Transverse colon (tissue), 4 donors: Measurements from ENCODE around the gene TPT1. TPM values are rescaled to one million over a fixed set of nuclear protein-coding genes. Genes with fewer than 3 reads are reported as not detected.

ENCODE experiments used
- DNase-seq: peaks from one replicate; pipeline ENCODE4 v3.0.0-alpha.2; 2019
- H3K27ac ChIP-seq, 4 donors: fragments of 200-600 bp; sonication (generic); 2 replicates each; pipeline ENCODE4 v1.5.1; 2016 to 2018; ENCODE audit warnings: inconsistent platforms in 4 of 4
- H3K27me3 ChIP-seq: fragments of 200-600 bp; sonication (generic); 2 replicates; pipeline ENCODE4 v1.5.1; 2017; ENCODE audit warnings: inconsistent platforms
- H3K36me3 ChIP-seq, 4 donors: fragments of 200-600 bp; sonication (generic); 2 replicates each; pipeline ENCODE4 v1.5.1; 2017 to 2019; ENCODE audit warnings: inconsistent platforms in 4 of 4
- H3K4me1 ChIP-seq, 4 donors: fragments of 200-600 bp; sonication (generic); 2 replicates each; pipeline ENCODE4 v1.5.1; 2017 to 2020; ENCODE audit warnings: inconsistent platforms in 4 of 4
- H3K4me3 ChIP-seq, 4 donors: fragments of 200-600 bp; sonication (generic); 1 replicate in 1 of 4; 2 replicates in 3 of 4; pipeline versions ENCODE4 v1.5.1 to v1.6.1; 2017 to 2019; ENCODE audit warnings: inconsistent platforms in 4 of 4
- H3K9me3 ChIP-seq, 2 donors: fragments of 200-600 bp; sonication (generic); 2 replicates each; pipeline ENCODE4 v1.5.1; 2017 to 2019; ENCODE audit warnings: inconsistent platforms in 2 of 2
- CTCF ChIP-seq, 5 experiments: fragments of 200-600 bp in 3 of 5; fragments of 450-650 bp in 2 of 5; sonication (generic) in 3 of 5; IDR thresholded peaks; 1 replicate in 2 of 5; 2 replicates in 3 of 5; pipeline ENCODE4 v1.5.1; 2016 to 2017; ENCODE audit warnings: antibody characterized with exemption in 5 of 5, inconsistent platforms in 3 of 5, mild to moderate bottlenecking in 2 of 5, moderate library complexity in 1 of 5
- EP300 ChIP-seq: sonication (generic); formaldehyde crosslinking; IDR thresholded peaks from one replicate; pipeline ENCODE4 v1.6.1; 2017; ENCODE audit warnings: antibody characterized with exemption, low read depth
- POLR2A ChIP-seq: fragments of 450-650 bp; IDR thresholded peaks from one replicate; pipeline ENCODE4 v1.6.1; 2016; ENCODE audit warnings: antibody characterized with exemption, mild to moderate bottlenecking, moderate library complexity
- POLR2AphosphoS5 ChIP-seq, 3 donors: sonication (generic); formaldehyde crosslinking; IDR thresholded peaks; one replicate each; pipeline ENCODE4 v1.6.1; 2016; ENCODE audit warnings: antibody characterized with exemption in 3 of 3
- WGBS, 2 donors: methylation state at CpG; one replicate each; pipeline ENCODE4 v1.1.5; 2018; ENCODE audit warnings: low coverage in 1 of 2; 5-methylcytosine and 5-hydroxymethylcytosine counted together
- in situ Hi-C, 4 donors: fragments of 200-750 bp; cut with MboI; loops; one replicate each; pipeline versions ENCODE4 v1.15.0 to v1.15.1; 2017; ENCODE audit warnings: low sequenced_read_pairs in 3 of 4, low pct_ligation_motif_present in 1 of 4, low pct_unique_long_range_greater_than_20kb in 1 of 4
- intact Hi-C: fragments of 100-400 bp; cut with DNase I; formaldehyde crosslinking; loops from one replicate; pipeline ENCODE4 v1.15.1; 2023; ENCODE audit warnings: low total_unique reads
- total RNA-seq, 4 donors: library from RNA; depleted of rRNA; stranded (reverse); fragments of >200 nt; gene quantifications; one replicate each; pipeline ENCODE4 v1.1.0, GENCODE V29; 2016

Gene TPT1
- total RNA-seq, 4 donors from 2014 or later, result 1,485 to 2,679 (median 2,380) TPM

DNA sequence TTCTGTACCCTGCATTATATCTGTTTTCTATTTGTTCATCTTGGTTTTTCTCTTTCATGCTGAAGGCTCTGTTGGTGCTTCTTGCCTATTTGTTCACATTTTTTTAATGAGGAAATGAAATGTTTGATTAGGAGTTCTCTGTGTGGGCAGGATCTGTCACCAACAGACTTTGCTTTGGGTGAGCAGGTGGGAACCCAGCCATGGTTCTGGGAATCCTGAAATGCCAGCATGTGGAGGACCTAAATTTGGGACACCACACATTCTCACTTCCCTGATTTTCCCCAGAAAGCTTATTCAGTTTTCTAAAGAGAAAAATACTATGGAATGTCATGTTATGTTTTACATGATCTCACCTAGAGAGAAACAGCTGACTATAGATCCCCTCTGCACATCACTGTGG, 34.0 kb downstream of the TPT1 start:
- H3K27ac ChIP-seq, result no peak overlapping the region
- no peak for DNase-seq
- intact Hi-C loops (no loop called here), in situ Hi-C loops (loop anchor here (5.0 to 25.0 kb wide), 3 partner anchors 260 to 820 kb away; no protein-coding TSS in a partner anchor)
- TF ChIP-seq POLR2A (no peak), CTCF (IDR thresholded peaks at IDR 0.05) (no peak), POLR2AphosphoS5 (IDR thresholded peaks at IDR 0.05) (no peak), EP300 (no peak)
- H3K4me1 ChIP-seq, result peaks cover 5 to 12% (median 10%) of the 10 kb centered on the region in 4 donors
- no peaks in the 10 kb centered on the region for H3K9me3 ChIP-seq
- H3K4me3 ChIP-seq, result no peak overlapping the region
- no peaks in the 10 kb centered on the region for H3K36me3 ChIP-seq
- peaks cover under 1% of the 10 kb centered on the region for H3K27me3 ChIP-seq

DNA sequence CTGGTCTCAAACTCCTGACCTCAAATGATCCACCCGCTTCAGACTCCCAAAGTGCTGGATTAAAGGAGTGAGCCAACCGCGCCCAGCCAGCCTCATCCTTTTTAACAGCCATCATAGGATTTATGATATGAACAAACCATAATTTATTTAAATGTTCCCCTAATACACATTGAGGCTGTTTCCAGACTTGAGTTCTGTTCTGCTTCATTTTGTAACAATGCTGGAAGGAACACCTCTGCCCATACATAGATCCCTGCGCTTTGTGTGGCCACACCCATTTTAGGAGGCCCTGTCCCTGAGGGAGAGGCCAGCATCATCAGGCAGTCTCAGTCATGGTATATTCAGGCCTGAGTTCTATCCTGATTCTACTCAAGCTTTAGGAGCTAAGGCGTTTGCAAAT, 35.9 kb downstream of the TPT1 start:
- H3K27ac ChIP-seq, result peak overlapping the region; percentile 13 to 66 (median 49)
- H3K4me1 ChIP-seq, result peaks cover 0 to 4% (median 0%) of the 10 kb centered on the region in 4 donors
- DNase-seq, result no peak
- in situ Hi-C loops, result loop anchor here (5.0 to 25.0 kb wide), 3 partner anchors 258 to 818 kb away; no protein-coding TSS in a partner anchor
- 62 to 67% methylated on average over 5 of the region's 5 CpGs for WGBS, 2 donors
- H3K9me3 ChIP-seq, result no peaks in the 10 kb centered on the region
- intact Hi-C loops, result no loop called here
- H3K27me3 ChIP-seq, result peaks cover 16% of the 10 kb centered on the region
- no peaks in the 10 kb centered on the region for H3K36me3 ChIP-seq
- peak in 2 of 3 donors; percentile 69 to 73 for TF ChIP-seq POLR2AphosphoS5 (IDR thresholded peaks at IDR 0.05)
- TF ChIP-seq CTCF (IDR thresholded peaks at IDR 0.05), result no peak
- no peak for TF ChIP-seq EP300
- TF ChIP-seq POLR2A, result no peak
- H3K4me3 ChIP-seq, result no peak overlapping the region

GRCh38 chr13:45303866-45304265, 37.1 kb downstream of the TPT1 start:
- Histone ChIP-seq H3K27me3 (peaks cover 16% of the 10 kb centered on the region), H3K4me1 (no peaks in the 10 kb centered on the region), H3K4me3 (no peak overlapping the region), H3K9me3 (no peaks in the 10 kb centered on the region), H3K27ac (no peak overlapping the region), H3K36me3 (no peaks in the 10 kb centered on the region)
- WGBS, 2 donors, result 96% methylated on average over 5 of the region's 5 CpGs; no CpG with 5 or more reads in 1 of the 2 donors
- in situ Hi-C loops, result loop anchor here in 3 of 4 donors (10.0 to 25.0 kb wide), 2 partner anchors 259 to 817 kb away; no protein-coding TSS in a partner anchor
- DNase-seq, result no peak
- TF ChIP-seq EP300, result no peak
- TF ChIP-seq POLR2A, result no peak
- no peak for TF ChIP-seq CTCF (IDR thresholded peaks at IDR 0.05)
- intact Hi-C loops, result no loop called here

GRCh38 chr13:45303026-45303425, 38.0 kb downstream of the TPT1 start:
- Histone ChIP-seq H3K4me1 (no peaks in the 10 kb centered on the region), H3K36me3 (no peaks in the 10 kb centered on the region), H3K27ac (no peak overlapping the region), H3K27me3 (peaks cover 16% of the 10 kb centered on the region), H3K4me3 (no peak overlapping the region), H3K9me3 (no peaks in the 10 kb centered on the region)
- intact Hi-C loops, result no loop called here
- no peak for TF ChIP-seq CTCF (IDR thresholded peaks at IDR 0.05)
- TF ChIP-seq EP300, result no peak
- TF ChIP-seq POLR2AphosphoS5 (IDR thresholded peaks at IDR 0.05), result no peak
- no peak for TF ChIP-seq POLR2A
- in situ Hi-C loops, result loop anchor here in 3 of 4 donors (10.0 to 25.0 kb wide), 2 partner anchors 258 to 816 kb away; no protein-coding TSS in a partner anchor
- DNase-seq, result no peak
- WGBS, 2 donors, result 80 to 85% methylated on average over 2 of the region's 2 CpGs
